GM12872 (cell line): ENCODE measurements around the gene LLGL1.

ENCODE experiments used
- CTCF ChIP-seq: IDR thresholded peaks from 3 replicates; pipeline ENCODE4 v1.5.1; 2011; ENCODE audit warnings: low read depth, mild to moderate bottlenecking, low read length, moderate library complexity; ENCODE audit not compliant: insufficient read depth

Gene LLGL1

GRCh38 chr17:18248811-18249210, 23.4 kb downstream of the LLGL1 start:
- TF ChIP-seq CTCF = no peak

- no peak for TF ChIP-seq CTCF
These were observed 24.8 kb downstream of the LLGL1 start for GRCh38 chr17:18250259-18250658.

GRCh38 chr17:18250708-18251107, 25.3 kb downstream of the LLGL1 start:
- TF ChIP-seq CTCF = no peak

GRCh38 chr17:18251204-18251603, 25.8 kb downstream of the LLGL1 start:
- no peak for TF ChIP-seq CTCF

- TF ChIP-seq CTCF = no peak
These were observed 26.7 kb downstream of the LLGL1 start for GRCh38 chr17:18252160-18252559.

GRCh38 chr17:18253187-18253884, 27.9 kb downstream of the LLGL1 start:
- TF ChIP-seq CTCF = no peak

DNA sequence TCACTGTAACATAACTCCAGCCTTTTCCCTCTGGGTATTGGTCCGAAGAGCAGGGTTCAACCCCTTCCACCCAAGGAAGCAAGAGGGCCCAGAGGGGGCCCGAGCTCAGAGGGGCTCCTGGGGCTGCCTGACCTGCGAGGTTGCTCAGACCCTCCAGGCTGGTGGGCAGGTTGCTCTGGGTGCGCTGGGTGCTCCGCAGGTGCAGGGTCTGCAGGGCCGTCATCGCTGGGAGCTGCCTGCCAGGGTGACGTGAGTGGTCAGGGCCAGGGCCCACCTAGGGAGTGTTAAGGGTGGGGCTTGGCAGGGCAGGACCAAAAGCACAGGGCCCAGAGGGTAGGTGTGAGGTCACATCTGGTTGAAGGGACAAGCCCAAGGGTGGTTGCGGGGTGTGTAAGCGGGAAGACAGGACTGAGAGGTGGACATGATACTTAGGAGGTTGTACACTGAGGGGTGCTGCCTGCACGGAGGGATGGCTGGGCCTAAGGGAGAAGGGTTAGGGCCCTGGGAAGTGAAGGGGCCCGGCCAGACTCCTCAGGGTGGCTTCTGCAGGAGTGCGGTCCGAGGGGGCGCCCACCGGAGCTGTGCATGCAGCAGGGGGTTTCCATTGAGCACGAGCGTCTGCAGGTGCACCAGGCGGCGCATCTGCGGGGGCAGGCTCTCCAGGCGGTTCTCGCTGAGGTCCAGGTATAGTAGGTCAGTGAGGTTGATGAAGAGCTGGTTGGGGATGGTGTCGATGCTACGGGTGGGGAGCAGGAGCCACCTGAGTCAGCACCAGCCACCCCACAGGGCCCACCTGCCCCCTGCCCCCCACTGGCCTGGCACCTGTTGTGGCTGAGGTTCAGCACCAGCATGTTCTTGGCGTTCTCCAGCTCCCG, 28.7 kb downstream of the LLGL1 start:
- no peak for TF ChIP-seq CTCF
